Type B pancreatic cell (in vitro differentiated cells): ENCODE measurements around the gene RNF126. TPM values are rescaled to one million over a fixed set of nuclear protein-coding genes. Genes with fewer than 3 reads are reported as not detected.
"Not testable (repeated sequence)": the region's sequence is repeated elsewhere in the genome, so short reads cannot be mapped to it uniquely, and the experiment has no call there.

ENCODE experiments used
- DNase-seq: peaks from one replicate; pipeline ENCODE4 v3.0.0; 2021; ENCODE audit warnings: mixed read lengths; ENCODE audit not compliant: unreplicated experiment; ENCODE audit errors: extremely low spot score
- H3K27ac Mint-ChIP-seq: 2 replicates; pipeline ENCODE4 v1.8.0; 2021; ENCODE audit warnings: mild to moderate bottlenecking, mixed read lengths
- H3K27me3 Mint-ChIP-seq: 2 replicates; pipeline ENCODE4 v1.8.0; 2021; ENCODE audit warnings: mixed read lengths
- H3K36me3 Mint-ChIP-seq: 2 replicates; pipeline ENCODE4 v1.8.0; 2021; ENCODE audit warnings: mixed read lengths
- H3K4me1 Mint-ChIP-seq: one replicate; pipeline ENCODE4 v1.8.0; 2021; ENCODE audit warnings: mixed read lengths; ENCODE audit not compliant: unreplicated experiment
- H3K4me3 Mint-ChIP-seq: 2 replicates; pipeline ENCODE4 v1.8.0; 2021; ENCODE audit warnings: mild to moderate bottlenecking, mixed read lengths
- H3K9me3 Mint-ChIP-seq: 2 replicates; pipeline ENCODE4 v1.8.0; 2021; ENCODE audit warnings: mixed read lengths
- CTCF ChIP-seq: fragments of 200-600 bp; sonication (generic); conservative IDR thresholded peaks from 2 replicates; pipeline ENCODE4 v1.5.0; 2021; ENCODE audit warnings: antibody characterized with exemption, mild to moderate bottlenecking
- total RNA-seq: library from RNA; stranded (reverse); gene quantifications from 2 replicates; pipeline ENCODE4 v1.2.1, GENCODE V29; 2021; ENCODE audit warnings: low replicate concordance

RNF126 gene
- total RNA-seq, 1 donor from 2014 or later: 38.1 TPM

GRCh38 chr19:622666-623065 is 40.3 kb downstream of the RNF126 start:
- H3K4me1 Mint-ChIP-seq: no peaks in the 10 kb centered on the region
- no peak for DNase-seq
- no peak for TF ChIP-seq CTCF
- no peaks in the 10 kb centered on the region for H3K9me3 Mint-ChIP-seq
- H3K36me3 Mint-ChIP-seq: peaks cover 11% of the 10 kb centered on the region
- H3K27ac Mint-ChIP-seq: no peak overlapping the region
- H3K4me3 Mint-ChIP-seq: no peak overlapping the region
- H3K27me3 Mint-ChIP-seq: no peaks in the 10 kb centered on the region

- Mint-ChIP-seq H3K36me3 (peaks cover 9% of the 10 kb centered on the region), H3K27me3 (no peaks in the 10 kb centered on the region), H3K4me1 (no peaks in the 10 kb centered on the region)
These were observed 41.2 kb downstream of the RNF126 start for GRCh38 chr19:621819-622218.

GRCh38 chr19:621191-621590 is 41.8 kb downstream of the RNF126 start:
- not testable (repeated sequence) for H3K9me3 Mint-ChIP-seq, H3K4me1 Mint-ChIP-seq, H3K27ac Mint-ChIP-seq, DNase-seq, H3K4me3 Mint-ChIP-seq, H3K36me3 Mint-ChIP-seq, H3K27me3 Mint-ChIP-seq

More at GRCh38 chr19:621819-622218, 41.2 kb downstream of the RNF126 start:
- DNase-seq: no peak
- H3K9me3 Mint-ChIP-seq: no peaks in the 10 kb centered on the region
- H3K4me3 Mint-ChIP-seq: no peak overlapping the region
- no peak for TF ChIP-seq CTCF
- no peak overlapping the region for H3K27ac Mint-ChIP-seq

- Mint-ChIP-seq H3K36me3 (peaks cover 8% of the 10 kb centered on the region), H3K27ac (no peak overlapping the region), H3K27me3 (no peaks in the 10 kb centered on the region), H3K9me3 (no peaks in the 10 kb centered on the region), H3K4me1 (no peaks in the 10 kb centered on the region), H3K4me3 (no peak overlapping the region)
- no peak for TF ChIP-seq CTCF
- DNase-seq: no peak
These were observed 42.7 kb downstream of the RNF126 start for GRCh38 chr19:620166-620862.

GRCh38 chr19:619286-620002 is 43.6 kb downstream of the RNF126 start:
- Mint-ChIP-seq H3K9me3 (no peaks in the 10 kb centered on the region), H3K27me3 (no peaks in the 10 kb centered on the region), H3K4me3 (no peak overlapping the region), H3K36me3 (peaks cover 11% of the 10 kb centered on the region), H3K27ac (no peak overlapping the region), H3K4me1 (no peaks in the 10 kb centered on the region)
- TF ChIP-seq CTCF: no peak
- no peak for DNase-seq

- no peaks in the 10 kb centered on the region for H3K27me3 Mint-ChIP-seq
- no peak overlapping the region for H3K27ac Mint-ChIP-seq
- peaks cover 11% of the 10 kb centered on the region for H3K36me3 Mint-ChIP-seq
- H3K4me3 Mint-ChIP-seq: no peak overlapping the region
- DNase-seq: no peak
- H3K9me3 Mint-ChIP-seq: no peaks in the 10 kb centered on the region
- no peaks in the 10 kb centered on the region for H3K4me1 Mint-ChIP-seq
- TF ChIP-seq CTCF: no peak
These were observed 44.2 kb downstream of the RNF126 start for GRCh38 chr19:618674-619285.
